HTERT RPE-1 (cell line): Measurements from ENCODE around the gene NPTN.
"Not testable (repeated sequence)": the region's sequence is repeated elsewhere in the genome, so short reads cannot be mapped to it uniquely, and the experiment has no call there.

Experiments
- in situ Hi-C: fragments of 300-500 bp; cut with MboI; formaldehyde crosslinking; loops from 4 replicates; pipeline ENCODE4 v1.14.3; 2020; ENCODE audit warnings: low sequenced_read_pairs

NPTN gene

DNA sequence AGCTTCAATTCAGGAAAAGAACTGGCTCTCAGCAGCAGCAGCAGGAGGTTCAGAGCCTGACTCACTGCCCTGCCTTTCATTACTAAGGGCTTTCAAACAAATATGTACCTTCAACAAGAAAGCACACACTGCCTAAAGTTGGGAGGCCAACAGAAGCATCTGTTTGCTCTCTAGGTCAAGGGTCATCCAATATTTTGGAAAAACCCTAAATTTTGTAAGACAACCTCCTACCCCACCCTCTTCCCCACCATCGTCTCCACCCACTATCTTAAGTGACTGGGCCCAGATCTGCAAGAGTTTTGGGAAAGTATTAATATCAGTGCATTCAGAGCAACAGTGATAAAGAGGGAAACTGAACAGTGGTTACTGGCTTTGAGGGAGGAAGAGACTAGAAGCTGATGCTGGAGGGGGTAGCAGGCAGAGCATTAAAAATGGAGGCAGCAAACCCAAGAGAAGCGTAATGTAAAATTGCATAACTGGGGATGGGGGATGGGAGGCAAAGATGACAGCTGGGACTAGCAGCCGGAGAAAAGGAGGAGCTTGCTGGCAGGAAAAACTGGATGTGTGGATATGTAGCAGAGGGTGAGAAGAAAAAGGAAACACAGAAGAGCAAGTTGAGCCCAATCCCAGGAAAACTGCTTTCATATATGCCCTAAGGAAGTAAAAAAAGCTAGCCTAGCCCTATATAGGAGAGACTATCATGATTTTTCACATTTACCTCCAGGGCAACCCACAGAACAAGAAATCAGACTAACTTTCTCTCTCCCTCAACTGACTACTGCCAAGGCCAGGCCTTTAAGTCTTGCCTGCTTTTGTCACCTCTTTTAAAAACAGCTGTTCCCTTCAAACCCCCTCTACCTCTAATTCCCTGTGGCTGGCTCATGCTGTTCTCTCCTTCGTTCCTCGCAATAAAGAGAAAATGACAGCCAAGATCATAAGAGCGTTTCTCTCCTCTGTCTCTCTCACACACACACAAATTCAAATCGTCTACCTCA lies 31.4 kb downstream of the NPTN start:
- in situ Hi-C loops: no loop called here

DNA sequence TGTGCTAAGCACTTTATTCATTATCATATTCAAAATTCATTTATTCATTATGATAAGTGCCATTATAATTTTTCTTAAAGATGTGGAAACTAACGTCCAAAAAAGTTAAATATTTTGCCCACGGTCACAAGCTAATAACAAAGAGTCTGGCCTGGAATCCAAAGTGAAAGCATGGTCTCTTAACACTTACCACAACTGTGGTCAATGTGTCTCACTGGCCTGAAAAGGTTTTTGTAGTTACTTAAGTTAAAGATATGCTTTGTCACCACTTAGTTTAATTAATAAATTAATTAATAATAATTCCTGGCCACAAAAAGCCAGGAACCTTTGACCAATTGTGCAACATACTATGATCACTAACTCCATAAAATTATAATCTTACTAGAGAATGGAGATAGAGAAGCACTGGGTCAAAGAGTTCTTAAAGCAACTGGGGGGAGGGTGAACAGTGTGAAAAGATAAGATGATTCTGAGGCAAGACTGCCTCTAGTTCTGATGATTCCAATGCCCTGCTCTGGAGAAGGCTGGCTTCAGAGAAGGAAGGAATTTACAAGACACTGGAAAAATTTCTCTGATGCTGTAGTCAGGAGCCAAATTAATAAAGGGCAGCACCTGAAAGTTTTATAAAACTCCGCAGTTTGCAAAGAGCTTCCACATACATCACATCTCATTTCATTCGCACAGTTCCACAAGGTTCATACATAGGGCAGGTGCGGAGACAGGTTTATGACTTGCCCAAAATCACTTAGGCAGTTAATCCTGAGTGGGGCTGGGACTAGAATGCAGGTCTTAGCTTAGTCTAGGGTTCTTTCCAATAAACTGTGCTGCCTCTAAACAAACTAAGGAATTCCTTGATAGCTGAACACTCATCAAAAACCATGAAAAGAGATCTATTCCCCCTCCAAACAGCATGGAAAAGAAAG lies 32.5 kb downstream of the NPTN start:
- in situ Hi-C loops: no loop called here

DNA sequence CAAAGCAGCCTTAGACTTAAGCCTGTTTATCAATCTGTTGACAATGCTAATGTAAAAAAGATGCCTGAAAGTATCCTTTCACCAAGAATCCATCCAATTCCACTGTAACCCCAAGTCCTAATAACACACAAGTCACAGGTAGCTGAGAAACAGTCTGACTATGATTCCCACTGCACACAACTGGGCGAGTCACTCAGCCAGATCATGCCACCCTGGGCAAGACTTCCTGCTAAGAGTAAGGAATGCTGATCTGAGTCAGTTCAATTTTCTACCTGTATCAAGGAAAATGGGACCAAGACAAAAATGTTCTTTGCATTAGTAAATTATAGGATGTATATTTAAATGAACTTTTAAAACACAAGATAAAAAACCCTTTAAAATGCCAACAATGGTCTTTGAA lies 33.3 kb downstream of the NPTN start:
- in situ Hi-C loops: no loop called here

DNA sequence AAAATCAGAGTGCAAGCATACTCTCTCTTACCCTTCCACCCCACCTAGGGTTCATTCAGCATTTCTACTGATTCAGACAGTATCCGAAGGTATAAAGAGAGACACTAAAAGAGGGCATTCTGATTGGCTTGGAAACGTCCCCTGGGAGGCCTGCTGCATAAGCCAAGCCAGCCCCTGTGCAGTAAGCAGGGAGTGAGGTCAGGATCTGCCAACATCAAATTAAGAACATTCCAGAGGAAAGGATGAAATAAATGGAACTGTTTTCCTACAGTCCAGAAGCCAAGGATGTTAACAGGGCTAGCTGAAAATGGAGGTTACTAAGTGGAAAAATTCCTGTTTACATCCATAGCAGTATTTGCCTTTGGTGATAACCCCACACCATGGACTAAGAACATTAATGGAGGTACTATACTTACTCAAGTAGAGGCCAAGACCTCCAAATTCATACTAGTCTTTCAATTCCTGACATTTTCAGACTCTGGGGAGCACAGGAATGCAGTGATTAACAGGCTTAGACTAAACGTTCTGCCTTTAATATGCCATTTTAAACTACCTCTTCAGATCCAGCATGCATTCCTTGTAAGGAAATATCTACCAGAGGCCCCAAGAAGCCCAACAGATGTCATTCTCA lies 34.5 kb downstream of the NPTN start:
- in situ Hi-C loops: no loop called here

GRCh38 chr15:73597036-73597638 lies 36.1 kb downstream of the NPTN start:
- in situ Hi-C loops: no loop called here

GRCh38 chr15:73596174-73596573 lies 37.0 kb downstream of the NPTN start:
- in situ Hi-C loops: no loop called here

DNA sequence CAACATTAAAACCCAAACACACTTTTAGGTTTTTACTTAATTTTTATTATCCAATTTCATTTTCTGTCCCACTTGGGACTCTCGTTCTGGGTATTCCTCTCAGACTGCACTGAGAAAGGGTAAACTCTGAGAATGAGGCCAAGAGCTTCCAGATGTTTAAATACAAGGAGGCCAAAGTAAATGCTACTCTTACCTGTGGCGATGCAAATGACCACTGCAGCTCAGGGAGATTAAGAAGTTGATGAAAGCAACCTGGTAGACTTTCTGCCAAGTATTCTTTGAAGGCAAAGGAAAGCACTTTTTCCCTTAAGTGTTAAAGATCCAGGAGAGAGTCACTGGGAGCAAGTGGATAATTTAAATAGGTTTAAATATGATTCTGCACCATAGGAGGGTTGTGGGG lies 39.1 kb downstream of the NPTN start:
- in situ Hi-C loops: no loop called here

DNA sequence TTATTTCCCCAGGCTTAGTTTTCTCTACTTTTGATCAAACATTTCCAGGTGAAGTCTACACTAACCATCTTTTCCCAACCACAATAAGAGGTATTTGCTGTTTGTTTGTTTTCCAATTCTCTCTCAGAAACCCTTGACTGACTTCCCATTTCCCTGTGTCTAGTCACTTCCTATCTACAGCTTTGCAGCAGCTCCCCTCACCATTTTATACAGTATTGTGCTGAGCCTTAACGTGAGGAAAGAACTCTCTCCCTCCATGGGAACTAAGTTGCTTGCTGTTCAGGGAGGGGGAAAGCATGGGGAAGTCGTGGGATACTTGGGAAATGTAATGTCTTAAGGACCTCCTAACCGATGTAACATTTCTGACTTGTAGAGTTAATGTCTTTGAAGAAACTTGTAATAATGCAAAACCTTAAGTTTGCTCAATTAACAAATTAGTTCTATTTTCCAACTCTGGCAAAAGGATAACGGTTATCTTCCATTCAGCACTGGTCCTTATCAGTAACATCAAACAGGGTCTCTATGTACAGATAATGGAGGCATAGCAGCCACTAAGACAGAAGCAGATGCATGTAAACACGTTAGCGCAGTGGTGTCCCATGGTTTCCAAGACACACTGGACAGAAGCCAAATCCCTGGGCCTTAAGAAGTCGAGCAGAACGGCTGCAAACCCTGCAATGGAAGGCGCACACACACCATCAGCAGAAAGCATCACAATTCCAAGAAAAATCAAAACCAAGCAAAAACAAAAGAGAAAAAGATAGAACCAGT lies 39.7 kb downstream of the NPTN start:
- in situ Hi-C loops: no loop called here

- in situ Hi-C loops: no loop called here
These were observed 42.9 kb downstream of the NPTN start for GRCh38 chr15:73590263-73590662.

DNA sequence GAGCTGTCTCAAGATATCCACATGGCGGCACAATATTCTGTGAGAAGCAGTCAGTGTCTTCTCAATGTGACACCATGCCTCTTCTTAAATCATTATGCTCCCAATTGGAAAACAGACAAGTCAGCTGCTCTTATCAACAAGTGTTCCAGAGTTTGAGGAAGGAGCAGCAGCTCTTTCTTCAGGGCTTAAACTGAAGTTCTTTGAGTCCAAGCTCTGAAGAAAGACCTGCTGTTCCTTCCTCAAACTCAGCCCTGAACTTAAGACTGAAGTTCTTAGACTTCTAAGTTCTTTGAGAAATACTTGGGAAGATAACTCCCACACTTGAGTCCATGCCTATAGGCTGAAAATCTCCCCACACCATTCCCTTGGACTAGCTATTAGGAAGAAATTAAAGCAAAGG lies 43.4 kb downstream of the NPTN start:
- in situ Hi-C loops: no loop called here

- in situ Hi-C loops: no loop called here
These were observed 47.1 kb downstream of the NPTN start for GRCh38 chr15:73585871-73586654.

DNA sequence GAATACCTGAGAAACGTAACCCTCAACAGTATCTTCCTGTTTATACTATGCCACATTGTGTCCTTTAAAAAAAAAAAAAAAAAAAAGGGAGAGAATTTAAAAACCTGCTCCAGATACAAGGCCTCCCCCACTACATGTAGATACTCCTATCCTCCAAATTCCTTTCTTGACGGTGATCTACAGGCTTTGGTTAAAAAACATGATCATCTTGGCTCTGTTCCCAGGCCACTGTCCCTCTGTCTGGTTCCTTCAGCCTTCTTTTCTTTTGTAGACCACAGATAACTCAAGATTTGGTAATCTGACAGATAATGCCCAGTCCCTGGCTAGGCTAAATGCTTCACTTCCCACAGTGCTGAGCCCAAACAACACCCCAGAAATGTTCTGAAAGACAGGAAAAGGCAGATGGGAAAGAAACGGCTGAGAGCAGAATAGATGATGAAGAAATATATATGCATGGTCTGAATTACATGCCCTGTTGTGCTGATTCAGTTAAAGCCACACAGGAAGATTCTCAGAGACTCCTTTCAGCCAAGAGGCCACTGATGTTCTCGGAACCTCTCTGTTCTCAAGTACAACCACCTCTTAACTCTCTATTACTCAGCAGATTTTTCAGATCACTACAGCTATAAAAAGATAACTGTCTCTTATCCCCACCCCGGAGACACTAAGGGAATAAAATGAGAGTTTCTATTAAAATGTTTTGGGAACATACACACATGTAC lies 48.3 kb downstream of the NPTN start:
- in situ Hi-C loops: no loop called here

GRCh38 chr15:73583544-73583943 lies 49.6 kb downstream of the NPTN start:
- in situ Hi-C loops: no loop called here

- in situ Hi-C loops: no loop called here
These were observed 50.3 kb downstream of the NPTN start for GRCh38 chr15:73582851-73583379.

DNA sequence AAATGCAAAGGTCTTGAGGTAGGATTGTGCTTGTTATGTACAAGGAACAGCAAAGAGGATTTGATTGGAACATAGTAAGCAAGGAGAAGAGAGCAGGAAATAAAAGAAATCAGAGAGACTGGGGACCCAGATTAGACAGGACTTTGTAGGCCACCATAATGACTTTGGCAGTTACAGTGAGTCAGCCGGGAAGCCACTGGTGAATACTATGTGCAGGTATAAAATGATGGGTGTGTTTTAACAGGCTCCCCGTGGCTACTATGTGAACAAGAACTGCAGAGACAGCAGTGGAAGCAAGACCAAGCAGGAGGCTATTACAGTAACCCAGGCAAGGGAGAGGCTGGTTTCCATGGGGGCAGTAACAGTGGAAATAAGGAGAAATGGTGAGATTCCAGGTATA lies 55.2 kb downstream of the NPTN start:
- in situ Hi-C loops: no loop called here

DNA sequence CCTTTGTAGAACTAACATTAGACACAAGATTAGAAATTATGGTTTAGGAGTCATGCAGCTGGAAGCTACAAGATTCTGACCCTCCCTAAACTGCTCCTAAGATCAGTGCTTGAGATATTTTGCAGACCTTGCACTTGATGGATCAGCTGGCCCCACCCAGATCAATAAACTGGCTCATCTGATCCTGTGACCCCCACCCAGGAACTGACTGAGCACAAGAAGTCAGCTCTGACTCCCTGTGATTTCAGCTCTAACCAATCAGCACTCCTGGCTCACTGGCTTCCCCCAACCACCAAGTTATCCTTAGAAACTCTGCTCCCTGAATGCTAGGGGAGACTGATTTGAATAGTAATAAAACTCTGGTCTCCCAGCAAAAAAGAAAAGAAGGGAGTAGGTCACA lies 55.6 kb downstream of the NPTN start:
- in situ Hi-C loops: not testable (repeated sequence)

GRCh38 chr15:73575636-73576247 lies 57.4 kb downstream of the NPTN start:
- in situ Hi-C loops: no loop called here

- in situ Hi-C loops: no loop called here
These were observed 59.6 kb downstream of the NPTN start for GRCh38 chr15:73573572-73573971.
